T-helper 1 cell treated with Interleukin-12 subunit alpha and Interleukin-12 subunit beta and Interleukin-4 antibody, amounts not matched to agents 30 μg/mL and 1 μg/mL, for 36 hours (primary cell): ENCODE results near the gene FOXJ1.

Source experiments
- H3K27ac Mint-ChIP-seq: one replicate; pipeline ENCODE4 v1.8.0; 2021; ENCODE audit warnings: mild to moderate bottlenecking, mixed read lengths
- H3K27me3 Mint-ChIP-seq: one replicate; pipeline ENCODE4 v1.8.0; 2021; ENCODE audit warnings: low read depth, mixed read lengths
- H3K36me3 Mint-ChIP-seq: one replicate; pipeline ENCODE4 v1.8.0; 2021; ENCODE audit warnings: low read depth, mixed read lengths
- H3K4me1 Mint-ChIP-seq: one replicate; pipeline ENCODE4 v1.8.0; 2021; ENCODE audit warnings: low read depth, mixed read lengths
- H3K4me3 Mint-ChIP-seq: one replicate; pipeline ENCODE4 v1.8.0; 2021; ENCODE audit warnings: mild to moderate bottlenecking, moderate library complexity, mixed read lengths
- H3K9me3 Mint-ChIP-seq: one replicate; pipeline ENCODE4 v1.8.0; 2021; ENCODE audit warnings: mixed read lengths

The FOXJ1 gene

DNA sequence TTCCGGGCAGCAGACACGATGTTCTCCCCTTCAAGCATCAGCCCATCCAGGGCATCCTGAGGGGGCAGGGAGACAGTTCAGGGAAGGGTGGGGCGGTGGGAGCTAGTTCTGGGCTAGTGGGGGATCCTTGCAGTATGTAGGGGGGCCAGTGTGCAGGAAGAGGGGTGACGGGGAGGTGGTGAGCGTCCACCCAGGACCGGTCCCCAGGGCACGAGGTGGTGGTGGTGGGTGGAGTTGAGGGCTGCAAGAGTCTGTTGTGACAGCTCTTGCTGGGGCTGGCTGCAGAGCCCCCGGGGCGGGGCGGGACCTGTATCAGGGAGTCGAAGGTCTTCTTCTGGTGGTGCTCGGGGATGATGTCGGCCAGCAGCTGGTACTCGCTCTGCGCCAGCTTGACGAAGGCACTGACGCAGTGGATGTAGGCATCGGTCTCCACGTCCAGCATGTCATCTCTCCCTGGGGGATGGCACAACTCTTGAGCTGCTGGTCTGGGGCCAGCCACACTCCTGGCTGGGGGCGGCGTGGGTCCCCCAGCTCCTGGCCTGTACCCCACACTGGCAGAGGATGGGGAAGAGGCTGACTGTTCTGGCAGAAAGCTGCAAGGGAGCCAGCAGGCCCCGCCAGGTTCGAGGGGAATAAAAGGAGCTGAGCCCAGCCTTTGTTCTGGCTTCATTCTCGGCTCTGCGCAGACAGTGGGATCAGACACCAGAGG, 52.0 kb downstream of the FOXJ1 start:
- Mint-ChIP-seq H3K4me3 (no peak overlapping the region), H3K27me3 (no peaks in the 10 kb centered on the region), H3K4me1 (peaks cover 3% of the 10 kb centered on the region), H3K27ac (no peak overlapping the region), H3K36me3 (peaks cover 22% of the 10 kb centered on the region), H3K9me3 (no peaks in the 10 kb centered on the region)

DNA sequence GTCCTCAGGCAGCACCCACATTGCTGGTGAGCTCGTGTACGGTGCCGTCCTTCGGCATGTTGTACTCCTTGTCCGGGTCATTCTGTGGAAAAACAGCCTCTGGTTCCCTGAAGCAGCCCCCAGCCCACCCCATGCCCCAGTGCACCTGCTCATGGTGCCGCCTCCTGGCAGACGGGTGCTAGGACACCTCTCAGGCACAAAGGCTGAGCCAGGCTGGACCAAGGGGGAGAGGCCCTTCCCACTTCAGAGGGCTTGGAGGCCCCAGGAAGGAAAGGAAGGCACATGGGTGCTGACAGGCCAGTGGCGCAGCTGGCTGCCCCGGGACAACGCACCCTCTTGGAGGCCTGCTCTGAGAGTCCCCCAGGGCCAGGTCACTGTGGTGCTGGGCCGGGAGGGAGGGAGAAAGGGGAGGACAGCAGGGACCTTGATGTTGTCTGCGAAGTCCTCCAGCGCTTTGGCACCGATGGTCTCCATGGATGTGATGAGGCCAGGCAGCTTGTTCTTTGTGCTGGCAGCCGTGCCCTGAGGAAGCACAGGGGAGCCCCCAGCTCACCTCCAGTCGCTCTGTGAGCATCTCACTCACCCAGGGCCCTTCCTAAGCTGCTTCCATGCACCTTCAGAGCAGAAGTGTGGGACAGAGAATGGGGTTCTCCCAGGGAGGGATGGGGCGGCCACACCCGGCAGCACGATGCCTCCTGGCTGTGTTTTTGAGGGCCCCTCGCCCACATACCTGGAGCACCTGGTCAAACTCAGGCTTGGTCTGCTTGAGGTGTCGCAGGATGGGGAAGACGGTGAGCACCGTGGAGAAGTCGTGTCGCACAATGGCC, 52.8 kb downstream of the FOXJ1 start:
- Mint-ChIP-seq H3K4me3 (no peak overlapping the region), H3K9me3 (no peaks in the 10 kb centered on the region), H3K4me1 (peaks cover 3% of the 10 kb centered on the region), H3K27ac (no peak overlapping the region), H3K36me3 (peaks cover 19% of the 10 kb centered on the region), H3K27me3 (no peaks in the 10 kb centered on the region)

DNA sequence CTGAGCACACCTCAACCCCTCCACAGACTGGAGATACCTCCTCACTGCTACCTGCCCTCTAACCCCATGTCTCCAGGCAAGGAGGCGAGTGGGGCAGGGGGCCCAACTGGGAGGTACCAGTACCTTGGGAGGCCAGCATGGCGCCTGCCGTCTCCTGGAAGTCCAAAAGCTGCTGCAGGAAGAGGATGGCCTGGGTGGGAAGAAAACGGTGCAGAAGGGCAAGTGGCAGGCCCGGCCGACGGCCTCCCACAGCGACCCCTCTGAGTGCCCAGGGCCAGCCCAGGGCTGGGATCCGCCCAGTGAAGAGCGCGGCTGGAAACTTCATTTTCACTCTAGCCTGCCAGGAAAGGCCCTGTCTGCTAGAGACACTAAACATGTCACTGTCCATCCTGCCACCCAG, 53.5 kb downstream of the FOXJ1 start:
- Mint-ChIP-seq H3K4me3 (no peak overlapping the region), H3K36me3 (peaks cover 19% of the 10 kb centered on the region), H3K27me3 (no peaks in the 10 kb centered on the region), H3K9me3 (no peaks in the 10 kb centered on the region), H3K27ac (no peak overlapping the region), H3K4me1 (peaks cover 3% of the 10 kb centered on the region)

DNA sequence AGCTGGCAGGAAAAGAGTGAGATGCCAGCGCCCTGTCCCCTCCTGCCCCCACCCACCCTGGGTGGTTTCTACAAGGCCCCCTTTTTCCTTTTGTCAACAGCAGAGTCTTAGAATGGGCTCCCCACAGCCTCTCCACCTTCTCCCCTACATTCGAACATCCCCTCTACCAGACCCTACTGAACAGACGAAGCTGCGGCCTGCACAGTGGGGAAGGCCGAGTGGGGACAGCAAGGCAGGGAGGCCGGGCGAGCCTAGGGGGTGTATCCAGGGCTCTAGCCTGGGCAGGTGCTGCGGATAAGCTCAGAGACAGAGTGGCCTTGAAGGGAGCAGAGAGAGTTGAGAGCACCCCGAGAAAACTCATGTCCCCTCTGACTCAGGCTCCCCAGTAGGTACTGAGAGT, 54.7 kb downstream of the FOXJ1 start:
- peaks cover 1% of the 10 kb centered on the region for H3K4me1 Mint-ChIP-seq
- no peaks in the 10 kb centered on the region for H3K9me3 Mint-ChIP-seq
- no peak overlapping the region for H3K27ac Mint-ChIP-seq
- peaks cover 3% of the 10 kb centered on the region for H3K27me3 Mint-ChIP-seq
- peaks cover 15% of the 10 kb centered on the region for H3K36me3 Mint-ChIP-seq
- no peak overlapping the region for H3K4me3 Mint-ChIP-seq
